Peyer's patch (tissue), 4 donors: ENCODE measurements around the gene ARF6.

Experiments
- POLR2A ChIP-seq, 2 donors: fragments of 450-650 bp; IDR thresholded peaks; one replicate each; pipeline ENCODE4 v1.5.1; 2017; ENCODE audit warnings: antibody characterized with exemption in 2 of 2, mild to moderate bottlenecking in 2 of 2, moderate library complexity in 2 of 2
- TF ChIP-seq, protein P1 (sequence below), 6 experiments: fragments of 450-650 bp in 4 of 6; fragments of 200-600 bp in 2 of 6; sonication (generic) in 1 of 6; IDR thresholded peaks; one replicate each; pipeline ENCODE4 v1.5.1; 2017 to 2019; ENCODE audit warnings: antibody characterized with exemption in 6 of 6, mild to moderate bottlenecking in 3 of 6, moderate library complexity in 1 of 6

DNA sequence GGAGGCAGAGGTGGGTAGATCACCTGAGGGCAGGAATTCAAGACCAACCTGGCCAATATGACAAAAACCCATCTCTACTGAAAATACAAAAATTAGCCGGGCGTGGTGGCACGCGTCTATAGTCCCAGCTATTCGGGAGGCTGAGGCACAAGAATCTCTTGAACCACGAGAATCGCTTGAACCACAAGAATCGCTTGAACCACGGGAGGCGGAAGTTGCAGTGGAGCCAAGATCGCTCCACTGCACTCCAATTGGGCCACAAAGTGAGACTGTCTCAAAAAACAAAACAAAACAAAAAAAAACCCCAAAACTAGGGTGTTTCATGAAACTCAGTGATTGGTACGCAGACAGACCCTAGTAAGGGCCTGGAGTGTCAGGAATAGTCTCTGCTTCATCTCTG lies 6.4 kb upstream of the ARF6 start:
- TF ChIP-seq, protein P1, sequence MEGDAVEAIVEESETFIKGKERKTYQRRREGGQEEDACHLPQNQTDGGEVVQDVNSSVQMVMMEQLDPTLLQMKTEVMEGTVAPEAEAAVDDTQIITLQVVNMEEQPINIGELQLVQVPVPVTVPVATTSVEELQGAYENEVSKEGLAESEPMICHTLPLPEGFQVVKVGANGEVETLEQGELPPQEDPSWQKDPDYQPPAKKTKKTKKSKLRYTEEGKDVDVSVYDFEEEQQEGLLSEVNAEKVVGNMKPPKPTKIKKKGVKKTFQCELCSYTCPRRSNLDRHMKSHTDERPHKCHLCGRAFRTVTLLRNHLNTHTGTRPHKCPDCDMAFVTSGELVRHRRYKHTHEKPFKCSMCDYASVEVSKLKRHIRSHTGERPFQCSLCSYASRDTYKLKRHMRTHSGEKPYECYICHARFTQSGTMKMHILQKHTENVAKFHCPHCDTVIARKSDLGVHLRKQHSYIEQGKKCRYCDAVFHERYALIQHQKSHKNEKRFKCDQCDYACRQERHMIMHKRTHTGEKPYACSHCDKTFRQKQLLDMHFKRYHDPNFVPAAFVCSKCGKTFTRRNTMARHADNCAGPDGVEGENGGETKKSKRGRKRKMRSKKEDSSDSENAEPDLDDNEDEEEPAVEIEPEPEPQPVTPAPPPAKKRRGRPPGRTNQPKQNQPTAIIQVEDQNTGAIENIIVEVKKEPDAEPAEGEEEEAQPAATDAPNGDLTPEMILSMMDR (IDR thresholded peaks at IDR 0.05), result no peak
- TF ChIP-seq POLR2A (IDR thresholded peaks at IDR 0.05), result no peak
